ENCODE measurements around the gene VWCE.
"Not testable (repeated sequence)": the region's sequence is repeated elsewhere in the genome, so short reads cannot be mapped to it uniquely, and the experiment has no call there.

GRCh38 chr11:61218306-61218705 is 76.8 kb downstream of the VWCE start:
- TF ChIP-seq, protein P1, sequence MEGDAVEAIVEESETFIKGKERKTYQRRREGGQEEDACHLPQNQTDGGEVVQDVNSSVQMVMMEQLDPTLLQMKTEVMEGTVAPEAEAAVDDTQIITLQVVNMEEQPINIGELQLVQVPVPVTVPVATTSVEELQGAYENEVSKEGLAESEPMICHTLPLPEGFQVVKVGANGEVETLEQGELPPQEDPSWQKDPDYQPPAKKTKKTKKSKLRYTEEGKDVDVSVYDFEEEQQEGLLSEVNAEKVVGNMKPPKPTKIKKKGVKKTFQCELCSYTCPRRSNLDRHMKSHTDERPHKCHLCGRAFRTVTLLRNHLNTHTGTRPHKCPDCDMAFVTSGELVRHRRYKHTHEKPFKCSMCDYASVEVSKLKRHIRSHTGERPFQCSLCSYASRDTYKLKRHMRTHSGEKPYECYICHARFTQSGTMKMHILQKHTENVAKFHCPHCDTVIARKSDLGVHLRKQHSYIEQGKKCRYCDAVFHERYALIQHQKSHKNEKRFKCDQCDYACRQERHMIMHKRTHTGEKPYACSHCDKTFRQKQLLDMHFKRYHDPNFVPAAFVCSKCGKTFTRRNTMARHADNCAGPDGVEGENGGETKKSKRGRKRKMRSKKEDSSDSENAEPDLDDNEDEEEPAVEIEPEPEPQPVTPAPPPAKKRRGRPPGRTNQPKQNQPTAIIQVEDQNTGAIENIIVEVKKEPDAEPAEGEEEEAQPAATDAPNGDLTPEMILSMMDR (IDR thresholded peaks at IDR 0.05 in 2 of 3, conservative IDR thresholded peaks at IDR 0.05 in 1 of 3; ENCODE audit: borderline replicate concordance in 1 of 3, insufficient read depth in 1 of 3, low read depth in 2 of 3, low read length in 2 of 3), result not testable (repeated sequence)
- TF ChIP-seq POLR2A (IDR thresholded peaks at IDR 0.05; ENCODE audit: borderline replicate concordance, extremely low read depth, insufficient read depth, insufficient read length); EZH2 (IDR thresholded peaks at IDR 0.05); POLR2AphosphoS5 (IDR thresholded peaks at IDR 0.05; ENCODE audit: low read depth, low read length); SIN3A (IDR thresholded peaks at IDR 0.05; ENCODE audit: low read depth); SRF (IDR thresholded peaks at IDR 0.05; ENCODE audit: low read depth); MAX (IDR thresholded peaks at IDR 0.05); FOSL1 (IDR thresholded peaks at IDR 0.05; ENCODE audit: low read depth); ZNF274 (IDR thresholded peaks at IDR 0.05; ENCODE audit: low read depth, low read length); RAD21 (IDR thresholded peaks at IDR 0.05; ENCODE audit: low read depth); ELF1 (IDR thresholded peaks at IDR 0.05; ENCODE audit: borderline replicate concordance, low read depth): not testable (repeated sequence)
